GM12878 (cell line): Measurements from ENCODE around the gene PRIM1. TPM values are rescaled to one million over a fixed set of nuclear protein-coding genes. Genes with fewer than 3 reads are reported as not detected.

ENCODE experiments used
- ATAC-seq: fragments of 200-7000 bp; cut with Tn5 transposase; 3 replicates; pipeline ENCODE4 v1.9.1; 2020; ENCODE audit warnings: mild to moderate bottlenecking, moderate library complexity
- BruUV-seq: library from RNA; stranded (reverse); fragments of 400-500 nt; replicated peaks from 2 replicates; lab custom pipeline; 2021; lab: Mats Ljungman, UMichigan
- CTCF ChIA-PET: fragments of 300-600 bp; sonication (Branson Sonifier 250); formaldehyde crosslinking; extraction: SDS; loops from one replicate; lab custom pipeline; 2021; ENCODE audit warnings: inconsistent platforms; lab: Yijun Ruan, JAX
- POLR2A ChIA-PET: fragments of 350-600 bp; formaldehyde crosslinking; extraction: SDS; loops from one replicate; lab custom pipeline; 2021; ENCODE audit warnings: inconsistent platforms; lab: Charles Lee
- RAD21 ChIA-PET: fragments of 300-600 bp; sonication (Branson Sonifier 250); formaldehyde crosslinking; loops from one replicate; lab custom pipeline; 2023; ENCODE audit warnings: antibody characterized with exemption; ENCODE audit not compliant: unreplicated experiment; lab: Charles Lee
- SMC1A ChIA-PET: fragments of 300-600 bp; sonication (Branson Sonifier 250); formaldehyde crosslinking; loops from one replicate; lab custom pipeline; 2023; ENCODE audit not compliant: unreplicated experiment, uncharacterized antibody; lab: Charles Lee
- DNase-seq: peaks from one replicate; pipeline ENCODE4 v3.0.0-alpha.2; 2011; ENCODE audit warnings: low read depth, low spot score
- FAIRE-seq: peaks from 3 replicates; lab custom pipeline; 2011; peaks lifted over from hg19 to GRCh38; lab: Jason Lieb, UNC
- H2AFZ ChIP-seq: 2 replicates; pipeline ENCODE4 v1.6.0; 2011; ENCODE audit warnings: low read depth, low read length, control low read depth; ENCODE audit not compliant: control insufficient read depth
- H3K27ac ChIP-seq: 2 replicates; pipeline ENCODE4 v1.5.1; 2011; ENCODE audit warnings: control low read depth; ENCODE audit not compliant: control insufficient read depth, insufficient read depth
- H3K27me3 ChIP-seq, 2 experiments: replicated peaks in 1 of 2; 2 replicates each; pipeline versions ENCODE4 v1.6.0 to v1.6.1; 2011; ENCODE audit warnings: low read length in 1 of 2; ENCODE audit not compliant: control insufficient read depth in 2 of 2, insufficient read depth in 2 of 2
- H3K36me3 ChIP-seq, 2 experiments: 2 replicates each; pipeline ENCODE4 v1.5.1; 2011; ENCODE audit warnings: low read length in 1 of 2; ENCODE audit not compliant: control insufficient read depth in 2 of 2, insufficient read depth in 2 of 2
- H3K4me1 ChIP-seq: 2 replicates; pipeline ENCODE4 v1.6.1; 2011; ENCODE audit warnings: mild to moderate bottlenecking, low read length, moderate library complexity, mixed read lengths; ENCODE audit not compliant: control insufficient read depth, insufficient read depth
- H3K4me2 ChIP-seq: 2 replicates; pipeline ENCODE4 v1.6.0; 2011; ENCODE audit warnings: control low read depth; ENCODE audit not compliant: control insufficient read depth, insufficient read depth
- H3K4me3 ChIP-seq: fragments of 200-600 bp; sonication (generic); 2 replicates; pipeline ENCODE4 v1.5.1; 2016
- H3K79me2 ChIP-seq: 2 replicates; pipeline ENCODE4 v1.6.0; 2011; ENCODE audit warnings: low read length; ENCODE audit not compliant: control insufficient read depth, insufficient read depth
- H3K9ac ChIP-seq: 2 replicates; pipeline ENCODE4 v1.8.0; 2011; ENCODE audit warnings: low read length, control low read depth, mixed read lengths; ENCODE audit not compliant: control insufficient read depth, insufficient read depth
- H3K9me3 ChIP-seq: replicated peaks from 3 replicates; pipeline ENCODE4 v1.5.1; 2011; ENCODE audit warnings: mild to moderate bottlenecking, low read length; ENCODE audit not compliant: control insufficient read depth, insufficient read depth
- H4K20me1 ChIP-seq: 2 replicates; pipeline ENCODE4 v1.6.0; 2011; ENCODE audit not compliant: control insufficient read depth, insufficient read depth
- BCL11A ChIP-seq: IDR thresholded peaks from 2 replicates; pipeline ENCODE4 v1.6.1; 2011; ENCODE audit warnings: low read depth, low read length
- CREM ChIP-seq: IDR thresholded peaks from 2 replicates; pipeline ENCODE4 v1.6.1; 2014; ENCODE audit warnings: antibody characterized with exemption, low read depth
- ESRRA ChIP-seq: IDR thresholded peaks from 2 replicates; pipeline ENCODE4 v1.6.1; 2012; ENCODE audit warnings: mild to moderate bottlenecking, low read length, improper control_type of control experiment
- POLR2AphosphoS5 ChIP-seq: IDR thresholded peaks from 2 replicates; pipeline ENCODE4 v1.6.1; 2011; ENCODE audit warnings: mild to moderate bottlenecking, low read length, inconsistent platforms
- TAF1 ChIP-seq: IDR thresholded peaks from 2 replicates; pipeline ENCODE4 v1.6.1; 2011; ENCODE audit warnings: mild to moderate bottlenecking, low read depth, low read length, borderline replicate concordance
- WGBS: methylation state at CpG from one replicate; pipeline ENCODE4 v1.1.6; 2016; ENCODE audit warnings: low lambda C conversion rate; ENCODE audit not compliant: insufficient replicate concordance, insufficient coverage; ENCODE audit errors: missing lambda C conversion rate; 5-methylcytosine and 5-hydroxymethylcytosine counted together
- in situ Hi-C: fragments of 300-500 bp; cut with MboI; formaldehyde crosslinking; loops from 9 replicates; pipeline ENCODE4 v1.14.3; 2018; ENCODE audit warnings: mixed read lengths
- intact Hi-C: fragments of 100-400 bp; cut with micrococcal nuclease; formaldehyde crosslinking; loops from one replicate; pipeline ENCODE4 v1.14.2; 2022; ENCODE audit not compliant: unreplicated experiment
- polyA plus RNA-seq, 11 experiments: library from polyadenylated mRNA; depleted of rRNA in 4 of 11; unstranded in 6 of 11; stranded (reverse) in 5 of 11; fragments of >200 nt; fragmentation: Nextera tagmentation in 4 of 11; fragmentation: Illumina TruSeq in 1 of 11; extraction: Ambion mirVana in 4 of 11; extraction: Trizol in 1 of 11; gene quantifications; 1 replicate in 1 of 11; 2 replicates in 10 of 11; pipeline versions ENCODE4 v1.2.1 to v1.2.3, GENCODE V29; 2011 to 2016; ENCODE audit warnings: inconsistent platforms in 2 of 11, missing spikeins in 2 of 11, low read depth in 1 of 11
- total RNA-seq, 4 experiments: library from RNA; depleted of rRNA in 3 of 4; stranded (reverse); fragments of >200 nt in 3 of 4; fragmentation: Illumina TruSeq in 1 of 4; extraction: Trizol in 1 of 4; gene quantifications; 2 replicates each; pipeline versions ENCODE4 v1.2.1 to v1.2.3, GENCODE V29; 2013 to 2021
- TF ChIP-seq, protein P1 (sequence below): fragments of 450-650 bp; formaldehyde crosslinking; IDR thresholded peaks from 2 replicates; pipeline ENCODE4 v1.4.0; 2020; ENCODE audit warnings: mild to moderate bottlenecking, moderate library complexity
- TF ChIP-seq, protein P2 (sequence below): IDR thresholded peaks from 2 replicates; pipeline ENCODE4 v1.6.1; 2011; ENCODE audit warnings: borderline replicate concordance, low read depth, mild to moderate bottlenecking, moderate library complexity, low read length; ENCODE audit not compliant: insufficient read depth, poor library complexity, severe bottlenecking
- TF ChIP-seq, protein P3 (sequence below): fragments of 450-650 bp; IDR thresholded peaks from 2 replicates; pipeline ENCODE4 v1.6.1; 2016; ENCODE audit warnings: mild to moderate bottlenecking
- TF ChIP-seq, protein P4 (sequence below): IDR thresholded peaks from 2 replicates; pipeline ENCODE4 v1.6.1; 2012; ENCODE audit warnings: low read depth, low read length, improper control_type of control experiment

PRIM1 gene
- total and polyA plus RNA-seq, 10 of the 15 experiments (the other 5 are each of a cell fraction or from before 2014, with no cell fraction given) = 27.1 to 70.6 (median 55.7) TPM

DNA sequence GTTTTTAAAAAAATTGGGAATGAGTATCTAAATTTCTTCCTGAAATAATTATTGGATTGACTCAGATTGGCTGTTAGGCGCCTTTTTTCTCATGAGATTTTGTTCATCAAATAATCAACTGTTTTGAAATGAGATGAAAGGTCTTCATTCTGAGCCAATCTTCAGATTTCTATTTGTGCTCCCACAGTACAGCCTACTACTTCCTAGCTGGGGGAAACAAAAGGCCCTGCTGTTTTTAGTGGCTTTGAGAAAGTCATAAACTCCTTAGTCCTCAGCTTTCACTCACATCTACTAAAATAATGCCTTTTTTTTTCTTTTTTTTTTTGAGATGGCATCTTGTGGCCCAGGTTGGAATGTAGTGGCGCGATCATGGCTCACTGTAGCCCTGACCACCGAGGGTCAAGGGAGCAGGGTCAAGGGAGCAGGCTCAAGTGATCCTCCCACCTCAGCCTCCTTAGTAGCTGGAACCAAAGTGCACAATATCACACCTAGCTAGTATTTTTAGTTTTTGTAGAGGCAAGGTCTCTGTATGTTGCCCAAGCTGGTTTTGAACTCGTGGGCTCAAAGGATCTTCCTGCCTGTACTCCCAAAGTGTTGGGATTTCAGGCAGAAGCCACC lies 42.3 kb downstream of the PRIM1 start:
- H3K9ac ChIP-seq = no peak overlapping the region
- SMC1A ChIA-PET = interaction anchor here (0.7 to 1.7 kb wide), 3 partner anchors 10 to 136 kb away, joined by 3 to 9 read pairs (median 3); no protein-coding TSS in a partner anchor
- in situ Hi-C loops = no loop called here
- no peak overlapping the region for H3K27ac ChIP-seq
- FAIRE-seq = no peak
- no peaks in the 10 kb centered on the region for H3K4me1 ChIP-seq
- no peak overlapping the region for H2AFZ ChIP-seq
- CTCF ChIA-PET = interaction anchor here (1.2 kb wide), 1 partner anchor 10 kb away, joined by 3 read pairs; no protein-coding TSS in a partner anchor
- 82% methylated on average over 5 of the region's 5 CpGs for WGBS
- TF ChIP-seq, protein P1, sequence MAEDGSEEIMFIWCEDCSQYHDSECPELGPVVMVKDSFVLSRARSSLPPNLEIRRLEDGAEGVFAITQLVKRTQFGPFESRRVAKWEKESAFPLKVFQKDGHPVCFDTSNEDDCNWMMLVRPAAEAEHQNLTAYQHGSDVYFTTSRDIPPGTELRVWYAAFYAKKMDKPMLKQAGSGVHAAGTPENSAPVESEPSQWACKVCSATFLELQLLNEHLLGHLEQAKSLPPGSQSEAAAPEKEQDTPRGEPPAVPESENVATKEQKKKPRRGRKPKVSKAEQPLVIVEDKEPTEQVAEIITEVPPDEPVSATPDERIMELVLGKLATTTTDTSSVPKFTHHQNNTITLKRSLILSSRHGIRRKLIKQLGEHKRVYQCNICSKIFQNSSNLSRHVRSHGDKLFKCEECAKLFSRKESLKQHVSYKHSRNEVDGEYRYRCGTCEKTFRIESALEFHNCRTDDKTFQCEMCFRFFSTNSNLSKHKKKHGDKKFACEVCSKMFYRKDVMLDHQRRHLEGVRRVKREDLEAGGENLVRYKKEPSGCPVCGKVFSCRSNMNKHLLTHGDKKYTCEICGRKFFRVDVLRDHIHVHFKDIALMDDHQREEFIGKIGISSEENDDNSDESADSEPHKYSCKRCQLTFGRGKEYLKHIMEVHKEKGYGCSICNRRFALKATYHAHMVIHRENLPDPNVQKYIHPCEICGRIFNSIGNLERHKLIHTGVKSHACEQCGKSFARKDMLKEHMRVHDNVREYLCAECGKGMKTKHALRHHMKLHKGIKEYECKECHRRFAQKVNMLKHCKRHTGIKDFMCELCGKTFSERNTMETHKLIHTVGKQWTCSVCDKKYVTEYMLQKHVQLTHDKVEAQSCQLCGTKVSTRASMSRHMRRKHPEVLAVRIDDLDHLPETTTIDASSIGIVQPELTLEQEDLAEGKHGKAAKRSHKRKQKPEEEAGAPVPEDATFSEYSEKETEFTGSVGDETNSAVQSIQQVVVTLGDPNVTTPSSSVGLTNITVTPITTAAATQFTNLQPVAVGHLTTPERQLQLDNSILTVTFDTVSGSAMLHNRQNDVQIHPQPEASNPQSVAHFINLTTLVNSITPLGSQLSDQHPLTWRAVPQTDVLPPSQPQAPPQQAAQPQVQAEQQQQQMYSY = no peak
- TF ChIP-seq, protein P2, sequence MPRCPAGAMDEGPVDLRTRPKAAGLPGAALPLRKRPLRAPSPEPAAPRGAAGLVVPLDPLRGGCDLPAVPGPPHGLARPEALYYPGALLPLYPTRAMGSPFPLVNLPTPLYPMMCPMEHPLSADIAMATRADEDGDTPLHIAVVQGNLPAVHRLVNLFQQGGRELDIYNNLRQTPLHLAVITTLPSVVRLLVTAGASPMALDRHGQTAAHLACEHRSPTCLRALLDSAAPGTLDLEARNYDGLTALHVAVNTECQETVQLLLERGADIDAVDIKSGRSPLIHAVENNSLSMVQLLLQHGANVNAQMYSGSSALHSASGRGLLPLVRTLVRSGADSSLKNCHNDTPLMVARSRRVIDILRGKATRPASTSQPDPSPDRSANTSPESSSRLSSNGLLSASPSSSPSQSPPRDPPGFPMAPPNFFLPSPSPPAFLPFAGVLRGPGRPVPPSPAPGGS = no peak
- TF ChIP-seq, protein P3, sequence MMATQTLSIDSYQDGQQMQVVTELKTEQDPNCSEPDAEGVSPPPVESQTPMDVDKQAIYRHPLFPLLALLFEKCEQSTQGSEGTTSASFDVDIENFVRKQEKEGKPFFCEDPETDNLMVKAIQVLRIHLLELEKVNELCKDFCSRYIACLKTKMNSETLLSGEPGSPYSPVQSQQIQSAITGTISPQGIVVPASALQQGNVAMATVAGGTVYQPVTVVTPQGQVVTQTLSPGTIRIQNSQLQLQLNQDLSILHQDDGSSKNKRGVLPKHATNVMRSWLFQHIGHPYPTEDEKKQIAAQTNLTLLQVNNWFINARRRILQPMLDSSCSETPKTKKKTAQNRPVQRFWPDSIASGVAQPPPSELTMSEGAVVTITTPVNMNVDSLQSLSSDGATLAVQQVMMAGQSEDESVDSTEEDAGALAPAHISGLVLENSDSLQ = no peak
- no peak for TF ChIP-seq CREM
- no peak for TF ChIP-seq ESRRA
- TF ChIP-seq, protein P4, sequence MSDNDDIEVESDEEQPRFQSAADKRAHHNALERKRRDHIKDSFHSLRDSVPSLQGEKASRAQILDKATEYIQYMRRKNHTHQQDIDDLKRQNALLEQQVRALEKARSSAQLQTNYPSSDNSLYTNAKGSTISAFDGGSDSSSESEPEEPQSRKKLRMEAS = no peak
- TF ChIP-seq BCL11A = no peak
- TF ChIP-seq POLR2AphosphoS5 = no peak
- TF ChIP-seq TAF1 = no peak
- TF ChIP-seq, all 136 proteins: peak for 0
- Histone ChIP-seq H4K20me1 (peaks cover under 1% of the 10 kb centered on the region; the same call in 1 of the 2 replicates), H3K4me2 (no peak overlapping the region), H3K4me3 (no peak overlapping the region), H3K27me3 (no peaks in the 10 kb centered on the region), H3K9me3 (no peaks in the 10 kb centered on the region), H3K36me3 (peaks cover 11 to 24% of the 10 kb centered on the region in 2 experiments), H3K79me2 (peaks cover under 1% of the 10 kb centered on the region)
- intact Hi-C loops = no loop called here
- no TSS peak for BruUV-seq
- ChIA-PET RAD21 (interaction anchor here (0.7 to 1.2 kb wide), 3 partner anchors 12 to 213 kb away, joined by 3 read pairs; no protein-coding TSS in a partner anchor), POLR2A (interaction anchor here (0.6 to 1.9 kb wide), 5 partner anchors 13 to 180 kb away, joined by 3 to 5 read pairs (median 4); partner anchors contain the start of gene NACA)
- DNase-seq (no peak), ATAC-seq (peak; percentile 32)
